Measurements from ENCODE around the gene CATSPERE.
"Not testable (repeated sequence)": the region's sequence is repeated elsewhere in the genome, so short reads cannot be mapped to it uniquely, and the experiment has no call there.

Gene CATSPERE

GRCh38 chr1:244672946-244673682, 212.0 kb downstream of the CATSPERE start:
- no peak for DNase-seq (ENCODE audit: low read depth)
- H3K4me3 ChIP-seq (ENCODE audit: low read depth, low read length), result no peak overlapping the region

DNA sequence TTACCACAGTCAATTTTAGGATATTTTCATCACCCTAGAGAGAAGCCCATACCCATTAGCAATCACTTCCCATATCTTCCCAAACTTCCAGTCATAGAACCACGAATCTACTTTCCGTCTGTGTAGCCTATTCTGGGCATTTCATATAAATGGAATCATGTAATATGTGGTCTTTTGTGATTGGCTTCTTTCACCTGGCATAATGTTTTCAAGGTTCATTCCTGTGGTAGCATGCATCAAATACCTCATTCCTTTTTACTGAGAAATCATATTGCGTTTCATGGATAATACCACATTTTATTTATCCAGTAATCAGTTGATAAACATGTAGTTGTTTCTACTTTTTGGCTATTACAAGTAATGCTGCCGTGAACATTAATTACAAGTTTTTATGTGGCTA, 213.4 kb downstream of the CATSPERE start:
- no peak overlapping the region for H3K4me3 ChIP-seq (ENCODE audit: low read depth, low read length)
- no peak for DNase-seq (ENCODE audit: low read depth)
- no peak for TF ChIP-seq CTCF (IDR thresholded peaks at IDR 0.05; ENCODE audit: low read depth, low read length)
- no peak for TF ChIP-seq POLR2A (IDR thresholded peaks at IDR 0.05; ENCODE audit: extremely low read depth, insufficient read length)
- TF ChIP-seq MYC (IDR thresholded peaks at IDR 0.05; ENCODE audit: low read depth, low read length), result no peak
- TF ChIP-seq, protein P1, sequence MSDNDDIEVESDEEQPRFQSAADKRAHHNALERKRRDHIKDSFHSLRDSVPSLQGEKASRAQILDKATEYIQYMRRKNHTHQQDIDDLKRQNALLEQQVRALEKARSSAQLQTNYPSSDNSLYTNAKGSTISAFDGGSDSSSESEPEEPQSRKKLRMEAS (IDR thresholded peaks at IDR 0.05; ENCODE audit: low read depth, low read length), result no peak

More at GRCh38 chr1:244672946-244673682, 212.0 kb downstream of the CATSPERE start:
- TF ChIP-seq CTCF (IDR thresholded peaks at IDR 0.05; ENCODE audit: low read depth, low read length), result no peak
- TF ChIP-seq, protein P1 (IDR thresholded peaks at IDR 0.05; ENCODE audit: low read depth, low read length), result no peak

DNA sequence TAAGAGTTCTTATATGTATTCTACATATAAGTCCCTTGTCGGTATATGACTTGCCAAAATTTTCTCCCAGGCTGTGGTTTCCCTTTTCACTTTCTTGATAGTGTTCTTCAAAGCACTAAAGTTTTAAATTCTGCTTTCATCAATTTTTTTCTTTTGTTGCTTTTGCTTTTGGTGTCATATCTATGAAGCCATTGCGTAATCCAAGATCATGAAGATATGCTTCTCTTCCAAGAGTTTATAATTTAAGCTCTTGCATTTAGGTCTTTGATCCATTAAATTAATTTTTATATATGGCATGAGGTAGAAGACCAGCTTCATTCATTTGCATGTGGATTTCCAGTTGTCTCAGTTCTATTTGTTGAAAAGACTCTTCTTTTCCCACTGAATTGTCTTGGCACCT, 214.1 kb downstream of the CATSPERE start:
- no peak for TF ChIP-seq MYC (IDR thresholded peaks at IDR 0.05; ENCODE audit: low read depth, low read length)
- TF ChIP-seq, protein P1 (IDR thresholded peaks at IDR 0.05; ENCODE audit: low read depth, low read length), result no peak
- no peak for DNase-seq (ENCODE audit: low read depth)
- no peak overlapping the region for H3K4me3 ChIP-seq (ENCODE audit: low read depth, low read length)

DNA sequence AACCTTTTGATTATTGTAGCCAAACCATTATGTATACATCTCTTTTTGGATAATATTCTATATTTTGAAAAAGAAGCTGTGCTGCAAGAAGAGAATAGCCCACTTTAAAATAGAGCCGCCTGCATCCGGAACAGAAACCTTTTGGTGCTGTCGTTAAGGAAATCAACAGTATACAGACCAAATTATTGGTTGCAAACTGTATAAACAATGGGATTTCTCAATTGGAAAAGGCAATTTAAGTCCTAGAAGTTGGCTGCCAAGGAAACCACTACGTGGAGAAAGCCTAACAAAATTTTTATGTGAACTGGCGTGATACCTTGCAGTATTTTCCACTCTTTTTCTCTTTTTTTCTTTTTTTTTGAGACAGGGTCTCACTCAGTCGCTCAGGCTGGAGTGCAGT, 217.6 kb downstream of the CATSPERE start:
- no peak for TF ChIP-seq MYC (IDR thresholded peaks at IDR 0.05; ENCODE audit: low read depth, low read length)
- no peak for TF ChIP-seq POLR2A (IDR thresholded peaks at IDR 0.05; ENCODE audit: extremely low read depth, insufficient read length)
- TF ChIP-seq, protein P1 (IDR thresholded peaks at IDR 0.05; ENCODE audit: low read depth, low read length), result no peak
- no peak for TF ChIP-seq CTCF (IDR thresholded peaks at IDR 0.05; ENCODE audit: low read depth, low read length)
- no peak for DNase-seq (ENCODE audit: low read depth)
- no peak overlapping the region for H3K4me3 ChIP-seq (ENCODE audit: low read depth, low read length)

- H3K4me3 ChIP-seq (ENCODE audit: low read depth, low read length), result no peak overlapping the region
- DNase-seq (ENCODE audit: low read depth), result no peak
- no peak for TF ChIP-seq MYC (IDR thresholded peaks at IDR 0.05; ENCODE audit: low read depth, low read length)
- TF ChIP-seq CTCF (IDR thresholded peaks at IDR 0.05; ENCODE audit: low read depth, low read length), result no peak
- no peak for TF ChIP-seq POLR2A (IDR thresholded peaks at IDR 0.05; ENCODE audit: extremely low read depth, insufficient read length)
- TF ChIP-seq, protein P1 (IDR thresholded peaks at IDR 0.05; ENCODE audit: low read depth, low read length), result no peak
These were observed 219.6 kb downstream of the CATSPERE start for GRCh38 chr1:244680667-244681066.

DNA sequence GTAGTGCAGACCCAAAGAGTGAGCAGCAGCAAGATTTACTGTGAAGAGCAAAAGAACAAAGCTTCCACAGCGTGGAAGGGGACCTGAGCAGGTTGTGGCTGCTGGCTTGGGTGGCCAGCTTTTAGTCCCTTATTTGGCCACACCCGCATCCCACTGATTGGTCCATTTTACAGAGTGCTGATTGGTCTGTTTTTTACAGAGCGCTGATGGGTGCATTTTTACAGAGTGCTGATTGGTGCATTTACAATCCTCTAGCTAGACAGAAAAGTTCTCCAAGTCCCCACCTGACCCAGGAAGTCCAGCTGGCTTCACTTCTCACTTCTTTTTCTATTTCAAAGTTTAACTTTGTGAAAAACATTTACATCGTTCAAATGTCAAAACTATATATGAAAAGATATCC, 221.0 kb downstream of the CATSPERE start:
- not testable (repeated sequence) for DNase-seq (ENCODE audit: low read depth); H3K4me3 ChIP-seq (ENCODE audit: low read depth, low read length)
